AG20443 (cell line): ENCODE results near the gene HBG2.
A peak's percentile ranks its signal among the peaks of the same experiment; 100 is the strongest.
"Not testable (repeated sequence)": the region's sequence is repeated elsewhere in the genome, so short reads cannot be mapped to it uniquely, and the experiment has no call there.

Source experiments
- DNase-seq: peaks from one replicate; pipeline ENCODE4 v3.0.0; 2012; ENCODE audit warnings: low spot score, mixed read lengths

HBG2 gene

GRCh38 chr11:5249807-5250396 is 4.7 kb downstream of the HBG2 start, which contains the start of gene HBG1:
HBG1 (minus strand) TSS chr11:5249857; CDS start chr11:5249804, 53 bp downstream.
- not testable (repeated sequence) for DNase-seq

- not testable (repeated sequence) for DNase-seq
Measured at GRCh38 chr11:5248498-5248897, 6.1 kb downstream of the HBG2 start.

GRCh38 chr11:5247472-5248192 is 6.9 kb downstream of the HBG2 start:
- DNase-seq: no peak

- no peak for DNase-seq
Measured at GRCh38 chr11:5246772-5247471, 7.7 kb downstream of the HBG2 start.

- no peak for DNase-seq
Measured at GRCh38 chr11:5245155-5245554, 9.4 kb downstream of the HBG2 start.

GRCh38 chr11:5243816-5244180 is 10.8 kb downstream of the HBG2 start:
- no peak for DNase-seq

GRCh38 chr11:5242933-5243815 is 11.4 kb downstream of the HBG2 start:
- no peak for DNase-seq

GRCh38 chr11:5242208-5242607 is 12.4 kb downstream of the HBG2 start:
- no peak for DNase-seq

- no peak for DNase-seq
Measured at GRCh38 chr11:5241458-5241857, 13.1 kb downstream of the HBG2 start.

- no peak for DNase-seq
Measured at GRCh38 chr11:5240458-5240857, 14.1 kb downstream of the HBG2 start.

- no peak for DNase-seq
Measured at GRCh38 chr11:5240056-5240455, 14.5 kb downstream of the HBG2 start.

GRCh38 chr11:5239046-5239445 is 15.5 kb downstream of the HBG2 start:
- no peak for DNase-seq

GRCh38 chr11:5238486-5238885 is 16.1 kb downstream of the HBG2 start:
- DNase-seq: no peak

GRCh38 chr11:5237420-5237819 is 17.2 kb downstream of the HBG2 start:
- DNase-seq: no peak

- DNase-seq: no peak
Measured at GRCh38 chr11:5235364-5236095, 19.1 kb downstream of the HBG2 start.

GRCh38 chr11:5234381-5234834 is 20.2 kb downstream of the HBG2 start, which contains the start of gene HBD:
HBD (minus strand) TSS chr11:5234483; CDS start chr11:5234433, 50 bp downstream.
- DNase-seq: peak; percentile 18

- DNase-seq: no peak
Measured at GRCh38 chr11:5233307-5233706, 21.3 kb downstream of the HBG2 start.

- no peak for DNase-seq
Measured at GRCh38 chr11:5232821-5233220, 21.8 kb downstream of the HBG2 start.

- DNase-seq: no peak
Measured at GRCh38 chr11:5232176-5232575, 22.4 kb downstream of the HBG2 start.

GRCh38 chr11:5231111-5231510 is 23.5 kb downstream of the HBG2 start:
- no peak for DNase-seq

- no peak for DNase-seq
Measured at GRCh38 chr11:5230266-5230665, 24.3 kb downstream of the HBG2 start.
